NCI-H345 (cell line): ENCODE measurements around the gene GALNT18.

ENCODE experiments used
- DNase-seq: peaks from one replicate; lab custom pipeline; 2025; lab: John Stamatoyannopoulos, UW

The GALNT18 gene

GRCh38 chr11:11309906-11310305, 311.9 kb downstream of the GALNT18 start:
- DNase-seq, result no peak

DNA sequence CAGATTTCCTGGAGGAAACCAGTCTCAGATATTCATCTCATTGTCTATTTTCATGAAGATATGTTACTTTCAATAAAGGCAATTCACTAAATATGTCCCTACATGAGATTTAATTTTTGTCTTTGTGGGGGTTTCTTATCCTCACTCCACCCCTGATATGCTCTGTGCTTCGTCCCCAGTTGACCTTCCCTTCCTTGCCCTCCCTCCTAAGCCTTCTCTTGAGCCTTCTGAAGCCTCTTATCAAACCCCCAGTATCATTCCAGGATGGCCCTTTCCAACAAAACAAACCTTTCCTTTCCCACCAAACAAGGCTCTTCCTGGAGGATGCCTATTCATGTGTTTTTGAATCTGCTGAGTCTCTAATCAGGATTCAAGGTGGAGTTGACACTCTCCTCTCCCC, 313.6 kb downstream of the GALNT18 start:
- DNase-seq, result no peak

DNA sequence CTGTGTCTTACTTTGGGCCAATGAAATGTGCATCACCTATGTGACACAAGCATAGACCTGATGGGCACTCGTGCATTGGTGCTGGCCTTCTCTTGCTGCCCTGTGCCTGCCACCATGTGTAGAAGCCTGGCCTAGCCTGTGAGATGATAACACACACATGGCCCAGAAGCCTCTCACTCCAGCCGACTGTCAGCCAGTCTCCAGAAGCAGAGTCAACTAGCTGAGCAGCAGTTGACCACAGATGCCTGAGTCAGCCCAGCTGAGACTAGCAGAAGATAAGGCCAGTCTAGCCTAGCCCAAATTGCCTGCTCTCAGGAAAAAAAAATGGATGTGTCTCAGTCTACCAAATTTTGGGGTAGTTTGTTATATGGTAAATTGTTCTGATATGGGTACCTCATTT, 314.9 kb downstream of the GALNT18 start:
- DNase-seq, result no peak

DNA sequence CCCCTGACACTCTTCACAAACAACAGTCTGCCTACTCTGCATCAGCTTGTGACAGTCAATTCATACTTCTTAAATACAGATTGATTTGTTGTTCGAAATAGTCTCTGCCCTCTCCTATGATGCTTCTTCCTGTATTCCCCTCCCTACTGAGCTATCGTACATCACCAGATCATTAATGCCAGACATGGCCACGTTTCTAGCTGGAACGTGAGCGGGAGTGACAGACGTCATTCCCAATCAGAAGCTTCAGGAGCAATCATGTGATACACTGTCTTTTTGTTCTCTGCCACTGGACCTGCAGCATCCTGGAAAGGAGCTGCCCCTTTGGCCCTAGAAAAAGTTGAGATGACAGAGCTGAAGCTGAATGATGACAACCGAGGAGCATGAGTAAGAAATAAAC, 317.3 kb downstream of the GALNT18 start:
- no peak for DNase-seq

DNA sequence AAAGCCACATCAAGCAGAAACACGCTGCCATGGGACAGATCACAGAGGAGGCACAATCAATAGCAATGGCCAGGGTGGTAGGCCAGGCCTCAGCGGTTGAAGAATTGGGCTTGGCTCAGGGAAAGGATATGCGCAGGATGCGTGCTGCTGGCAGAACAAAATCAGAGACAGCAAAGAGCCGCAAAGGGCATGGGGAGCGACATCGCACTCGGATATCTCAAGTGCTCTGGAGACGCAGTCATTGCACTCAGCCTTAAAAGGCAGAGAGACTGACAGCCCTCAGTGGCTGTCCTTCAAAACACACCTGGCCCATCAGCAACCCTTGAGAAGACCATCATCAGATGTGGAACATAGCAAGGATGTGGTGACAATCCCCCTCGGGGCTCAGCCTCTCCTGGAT, 319.2 kb downstream of the GALNT18 start:
- DNase-seq, result no peak

DNA sequence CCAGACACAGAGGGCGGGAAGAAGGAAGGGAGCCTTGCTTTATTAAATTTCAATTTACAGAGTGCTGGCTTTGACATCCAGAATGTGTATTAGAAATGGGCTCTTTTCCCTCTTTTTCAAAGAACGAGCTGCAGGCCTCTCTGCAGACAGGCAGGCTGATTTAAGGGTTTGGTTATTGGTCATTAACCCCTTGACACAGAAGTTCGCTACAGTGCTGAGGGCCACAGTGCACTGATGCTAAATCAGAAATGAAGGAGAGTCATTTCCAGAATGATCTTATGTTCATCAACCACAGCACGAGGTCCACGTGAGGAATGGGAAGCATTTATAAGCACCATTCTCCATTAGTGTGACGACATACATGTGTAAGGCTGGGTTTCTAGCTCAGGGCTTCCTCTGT, 320.6 kb downstream of the GALNT18 start:
- DNase-seq, result peak; percentile 11

DNA sequence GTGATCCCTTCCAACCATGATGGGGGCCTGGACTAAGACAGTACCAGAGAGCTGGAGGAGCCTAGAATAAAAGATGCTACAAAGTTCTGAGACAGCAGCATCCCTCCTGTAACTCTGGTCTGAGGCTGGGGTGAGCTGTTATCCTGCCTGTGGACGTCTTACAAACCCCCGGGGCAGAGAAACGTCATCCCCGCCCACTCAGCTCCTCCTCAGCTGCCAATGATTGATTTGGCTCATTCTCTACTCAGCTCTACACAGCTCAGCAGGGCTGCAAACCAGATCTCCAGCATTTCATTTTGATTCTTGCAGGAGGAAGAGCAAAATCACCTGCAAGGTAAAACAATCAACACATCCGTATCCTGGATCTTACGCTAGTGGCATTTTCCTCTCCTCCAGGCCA, 324.2 kb downstream of the GALNT18 start:
- DNase-seq, result peak; percentile 27

DNA sequence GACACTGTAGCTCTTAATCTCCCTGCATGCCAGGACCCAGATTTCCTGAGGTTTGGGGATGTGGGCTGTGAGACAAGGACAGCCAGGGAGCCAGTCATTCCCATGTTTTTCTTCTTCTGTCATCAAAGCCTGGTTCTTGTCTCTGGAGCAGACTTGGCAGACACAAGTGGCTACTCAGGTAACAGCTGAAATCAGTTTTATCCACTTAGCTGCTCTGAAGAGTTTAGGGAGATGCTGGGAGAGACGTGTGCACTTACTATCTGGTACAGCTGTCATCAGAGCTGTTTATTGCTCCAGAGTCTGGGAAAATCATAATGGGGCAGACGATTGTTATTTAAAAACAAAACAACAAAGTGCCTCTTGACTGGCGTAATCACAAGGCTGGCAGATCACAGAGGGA, 325.4 kb downstream of the GALNT18 start:
- peak; percentile 68 for DNase-seq

- no peak for DNase-seq
These were observed 327.3 kb downstream of the GALNT18 start for GRCh38 chr11:11294551-11294855.

DNA sequence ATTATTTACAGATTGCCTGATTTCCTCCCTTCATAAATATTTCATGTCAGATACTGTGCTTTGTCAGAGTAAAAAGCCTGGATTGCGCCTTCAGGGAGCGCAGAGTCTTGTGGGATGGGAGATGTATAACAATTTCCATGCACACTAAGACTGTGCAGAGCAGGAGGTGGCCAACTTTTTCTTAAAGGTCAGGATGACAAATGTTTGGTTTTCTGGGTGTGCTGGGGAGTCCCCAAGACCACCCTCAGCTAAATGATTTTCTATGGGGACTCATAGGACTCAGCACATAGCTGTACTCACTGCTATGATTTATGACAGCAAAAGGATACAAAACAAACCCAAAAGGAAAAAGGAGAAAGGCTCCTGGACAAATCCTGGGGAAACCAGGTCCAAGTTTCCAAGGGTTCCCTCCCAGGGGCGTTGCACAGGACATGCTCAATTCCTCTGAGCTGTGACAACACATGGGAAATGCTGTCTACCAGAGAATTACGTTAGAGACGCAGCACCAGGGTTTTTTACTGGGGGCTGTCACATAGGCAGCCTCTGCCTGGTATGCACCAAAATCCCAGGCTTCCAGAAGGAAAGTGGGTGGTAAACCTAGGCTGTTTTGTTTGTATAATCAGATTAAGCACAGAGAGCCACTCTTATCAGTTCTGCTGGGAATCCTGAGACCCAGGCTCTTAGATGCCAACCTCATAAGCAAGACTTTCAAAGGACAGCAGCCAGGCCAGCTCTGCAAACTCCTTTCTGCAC, 327.8 kb downstream of the GALNT18 start:
- DNase-seq, result no peak

- DNase-seq, result no peak
These were observed 329.0 kb downstream of the GALNT18 start for GRCh38 chr11:11292839-11293238.

DNA sequence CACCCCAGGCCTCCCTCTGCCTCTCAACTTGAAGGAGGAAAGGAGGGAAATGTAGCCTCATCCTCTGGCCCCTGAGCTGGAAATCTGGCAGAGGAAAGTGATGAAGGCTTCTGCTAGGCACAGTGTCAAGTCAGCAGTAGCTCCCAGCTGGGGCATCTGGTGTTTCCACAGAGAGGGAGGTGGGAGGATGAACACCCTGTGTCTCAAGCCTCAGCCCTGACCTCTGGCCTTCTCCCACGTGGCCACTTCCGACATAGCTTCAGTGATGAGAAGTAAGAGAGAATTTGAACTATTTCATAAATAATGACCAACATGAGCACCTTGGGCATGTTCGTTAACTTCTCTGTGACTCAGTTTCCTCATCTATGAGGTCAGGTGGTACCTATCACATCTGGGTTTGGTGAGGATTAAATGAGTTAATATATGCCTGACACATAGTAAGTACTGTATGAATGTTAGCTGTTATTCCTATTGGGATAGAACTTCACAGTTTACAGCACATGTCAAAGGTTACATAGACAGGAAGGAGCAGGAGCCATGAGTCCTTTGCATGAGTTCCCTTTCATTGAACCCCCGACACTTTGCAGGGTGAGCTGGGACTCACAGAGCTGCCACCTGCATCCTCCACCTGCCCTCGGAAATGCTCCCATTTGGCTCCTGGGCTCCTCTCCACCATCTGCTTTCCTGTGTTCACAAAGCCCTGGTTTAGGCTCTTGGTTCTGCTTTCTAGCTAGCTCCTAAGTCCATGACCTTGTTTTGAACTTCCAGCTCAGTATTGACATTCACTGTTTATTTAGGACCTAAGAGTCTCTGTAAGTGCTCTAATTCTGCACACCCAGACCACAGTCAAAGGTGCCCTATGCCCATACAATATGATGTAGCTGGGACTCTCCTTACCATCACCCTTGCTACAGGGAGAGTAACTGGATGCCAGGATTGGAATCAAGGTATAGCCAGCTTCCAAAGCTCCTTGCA, 330.5 kb downstream of the GALNT18 start:
- DNase-seq, result peak; percentile 15

DNA sequence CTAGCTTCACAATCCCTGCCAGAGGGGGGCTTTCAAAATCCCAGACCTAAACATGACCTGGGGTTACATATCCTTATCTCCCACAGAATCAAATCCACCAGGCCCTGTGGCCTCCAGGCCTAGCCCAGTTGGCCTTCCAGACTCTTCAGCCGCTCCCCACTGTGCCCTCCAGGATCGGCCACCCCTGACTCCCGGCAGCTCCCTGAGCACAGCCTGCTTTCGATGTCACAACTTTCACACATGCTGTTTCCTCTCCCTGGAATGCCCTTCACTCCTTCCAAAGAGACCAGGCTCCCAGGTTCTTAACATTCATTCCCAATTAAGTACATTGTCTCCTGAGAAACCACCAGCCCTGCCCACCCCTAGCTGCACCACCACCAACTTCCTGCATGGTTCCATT, 331.5 kb downstream of the GALNT18 start:
- DNase-seq, result no peak

- no peak for DNase-seq
These were observed 332.1 kb downstream of the GALNT18 start for GRCh38 chr11:11289669-11290068.

GRCh38 chr11:11288972-11289616, 332.7 kb downstream of the GALNT18 start:
- no peak for DNase-seq

DNA sequence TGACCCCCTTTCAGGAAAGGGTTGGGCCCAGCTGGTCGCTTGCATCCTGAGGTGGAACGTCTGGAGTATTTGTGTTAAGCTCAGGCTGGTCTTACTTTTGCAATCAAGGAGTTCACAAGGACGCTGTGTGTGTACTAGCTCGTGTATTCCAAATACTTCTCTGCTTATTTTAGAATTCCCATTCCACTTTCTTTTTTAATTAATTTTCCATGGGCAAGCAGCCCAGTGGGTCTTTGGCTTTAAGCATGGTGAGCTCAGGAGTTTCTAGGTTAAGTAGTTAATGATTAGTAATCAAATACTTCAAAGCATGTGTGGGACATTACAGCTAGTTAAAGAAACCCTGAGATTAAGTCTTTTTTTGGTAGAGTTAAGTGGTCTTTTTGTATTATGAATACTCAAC, 337.3 kb downstream of the GALNT18 start:
- DNase-seq, result no peak

DNA sequence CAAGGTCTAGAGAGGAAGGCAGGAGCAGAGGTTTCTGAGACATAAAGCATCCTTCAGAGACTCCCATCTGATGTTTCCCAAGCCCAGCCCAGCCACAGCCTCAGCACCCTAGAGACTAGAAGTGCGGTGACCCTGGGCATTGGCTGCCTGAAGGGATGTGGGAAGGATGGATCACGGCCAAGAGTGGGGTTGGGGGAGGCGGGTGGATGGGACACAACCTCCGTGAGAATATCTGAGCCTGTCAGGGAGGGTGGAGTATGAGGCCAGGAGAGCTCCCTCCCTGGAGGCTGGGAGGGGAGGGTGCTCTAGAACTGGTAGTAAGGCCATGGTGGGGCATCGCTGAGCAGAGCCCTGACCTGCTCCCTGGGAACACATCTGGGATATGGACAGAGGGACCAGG, 340.2 kb downstream of the GALNT18 start:
- DNase-seq, result no peak

- no peak for DNase-seq
These were observed 341.0 kb downstream of the GALNT18 start for GRCh38 chr11:11280826-11281225.

- peak; percentile 92 for DNase-seq
These were observed 341.7 kb downstream of the GALNT18 start for GRCh38 chr11:11279956-11280689.

GRCh38 chr11:11272254-11272653, 349.6 kb downstream of the GALNT18 start:
- no peak for DNase-seq

DNA sequence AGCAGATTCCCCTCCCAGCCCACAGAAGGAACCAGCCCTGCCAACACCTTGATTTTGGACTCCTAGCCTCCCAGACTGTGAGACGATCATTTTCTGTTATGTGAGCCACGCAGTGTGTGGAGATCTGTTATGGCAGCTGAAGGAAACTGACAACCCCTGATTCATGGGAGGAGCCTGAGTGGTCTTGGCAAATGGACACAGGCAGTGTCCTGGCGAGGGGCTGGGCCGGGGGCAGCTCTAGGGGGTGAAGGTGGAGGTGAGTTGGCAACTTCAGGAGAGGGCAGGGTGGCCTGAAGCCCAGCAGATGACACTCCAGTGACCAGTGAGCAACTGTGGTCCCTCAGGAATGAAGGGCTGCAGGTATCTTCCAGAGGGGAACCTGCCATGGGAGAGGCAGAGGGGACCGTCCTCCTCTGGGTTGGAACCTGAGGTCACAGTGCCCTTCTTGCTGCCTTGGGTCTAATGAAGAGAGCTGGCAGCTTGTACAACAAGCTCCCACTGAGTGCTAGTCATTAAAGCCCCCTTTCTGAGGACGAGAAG, 351.5 kb downstream of the GALNT18 start:
- DNase-seq, result no peak

- no peak for DNase-seq
These were observed 353.1 kb downstream of the GALNT18 start for GRCh38 chr11:11268706-11269105.
